CD4-positive, CD25-positive, alpha-beta regulatory T cell (primary cell): ENCODE results near the gene ERICH2. TPM values are rescaled to one million over a fixed set of nuclear protein-coding genes. Genes with fewer than 3 reads are reported as not detected.

Source experiments
- ATAC-seq, 2 donors: fragments of 150-1000 bp; cut with Tn5 transposase; one replicate each; pipeline ENCODE4 v1.10.0; 2021; ENCODE audit warnings: low read depth in 2 of 2, moderate number of reproducible peaks in 2 of 2, moderate library complexity in 1 of 2
- DNase-seq, 3 donors: peaks; one replicate each; pipeline versions ENCODE4 v3.0.0 to v3.0.0-alpha.2; 2012 to 2022; ENCODE audit warnings: mixed read lengths in 1 of 3
- H3K27ac ChIP-seq: one replicate; pipeline ENCODE4 v1.7.0; 2013; ENCODE audit warnings: mild to moderate bottlenecking, low read length; ENCODE audit not compliant: insufficient read depth, poor library complexity, severe bottlenecking
- H3K27me3 ChIP-seq: one replicate; pipeline ENCODE4 v1.7.0; 2013; ENCODE audit warnings: low read length; ENCODE audit not compliant: control insufficient read depth, insufficient read depth
- H3K36me3 ChIP-seq: one replicate; pipeline ENCODE4 v1.7.0; 2013; ENCODE audit warnings: mild to moderate bottlenecking, low read length, moderate library complexity; ENCODE audit not compliant: control insufficient read depth, insufficient read depth
- H3K4me1 ChIP-seq: 2 replicates; pipeline ENCODE4 v1.7.0; 2013; ENCODE audit warnings: mild to moderate bottlenecking, low read length; ENCODE audit not compliant: insufficient read depth, control insufficient read depth, poor library complexity, severe bottlenecking
- H3K4me3 ChIP-seq: one replicate; pipeline ENCODE4 v1.7.0; 2013; ENCODE audit warnings: low read depth, mild to moderate bottlenecking, low read length, moderate library complexity
- H3K9me3 ChIP-seq, 2 experiments: 1 replicate in 1 of 2; 2 replicates in 1 of 2; pipeline ENCODE4 v1.7.0; 2013; ENCODE audit warnings: low read length in 2 of 2, mild to moderate bottlenecking in 1 of 2, moderate library complexity in 1 of 2; ENCODE audit not compliant: control insufficient read depth in 2 of 2
- H3K27ac Mint-ChIP-seq, 3 donors: one replicate each; pipeline ENCODE4 v1.8.0; 2020 to 2022; ENCODE audit warnings: mild to moderate bottlenecking in 3 of 3, mixed read lengths in 3 of 3, moderate library complexity in 2 of 3
- H3K27me3 Mint-ChIP-seq: one replicate; pipeline ENCODE4 v1.8.0; 2022; ENCODE audit warnings: mild to moderate bottlenecking, mixed read lengths
- H3K36me3 Mint-ChIP-seq: one replicate; pipeline ENCODE4 v1.8.0; 2020; ENCODE audit warnings: mixed read lengths
- H3K4me1 Mint-ChIP-seq, 4 donors: one replicate each; pipeline ENCODE4 v1.8.0; 2020 to 2022; ENCODE audit warnings: mixed read lengths in 4 of 4, mild to moderate bottlenecking in 1 of 4
- H3K4me3 Mint-ChIP-seq, 4 donors: one replicate each; pipeline ENCODE4 v1.8.0; 2020 to 2022; ENCODE audit warnings: mild to moderate bottlenecking in 4 of 4, mixed read lengths in 4 of 4, moderate library complexity in 3 of 4
- H3K9me3 Mint-ChIP-seq, 7 donors: one replicate each; pipeline ENCODE4 v1.8.0; 2020 to 2022; ENCODE audit warnings: mixed read lengths in 7 of 7, mild to moderate bottlenecking in 3 of 7, moderate library complexity in 2 of 7
- polyA plus RNA-seq, 4 donors: library from polyadenylated mRNA; unstranded; fragments of 300-500 nt; fragmentation: Illumina TruSeq; gene quantifications; one replicate each; pipeline ENCODE4 v1.2.3, GENCODE V29; 2021
- total RNA-seq: library from RNA; stranded (reverse); gene quantifications from one replicate; pipeline ENCODE4 v1.2.3, GENCODE V29; 2022

Gene ERICH2
- total and polyA plus RNA-seq, 5 donors from 2014 or later = not detected

DNA sequence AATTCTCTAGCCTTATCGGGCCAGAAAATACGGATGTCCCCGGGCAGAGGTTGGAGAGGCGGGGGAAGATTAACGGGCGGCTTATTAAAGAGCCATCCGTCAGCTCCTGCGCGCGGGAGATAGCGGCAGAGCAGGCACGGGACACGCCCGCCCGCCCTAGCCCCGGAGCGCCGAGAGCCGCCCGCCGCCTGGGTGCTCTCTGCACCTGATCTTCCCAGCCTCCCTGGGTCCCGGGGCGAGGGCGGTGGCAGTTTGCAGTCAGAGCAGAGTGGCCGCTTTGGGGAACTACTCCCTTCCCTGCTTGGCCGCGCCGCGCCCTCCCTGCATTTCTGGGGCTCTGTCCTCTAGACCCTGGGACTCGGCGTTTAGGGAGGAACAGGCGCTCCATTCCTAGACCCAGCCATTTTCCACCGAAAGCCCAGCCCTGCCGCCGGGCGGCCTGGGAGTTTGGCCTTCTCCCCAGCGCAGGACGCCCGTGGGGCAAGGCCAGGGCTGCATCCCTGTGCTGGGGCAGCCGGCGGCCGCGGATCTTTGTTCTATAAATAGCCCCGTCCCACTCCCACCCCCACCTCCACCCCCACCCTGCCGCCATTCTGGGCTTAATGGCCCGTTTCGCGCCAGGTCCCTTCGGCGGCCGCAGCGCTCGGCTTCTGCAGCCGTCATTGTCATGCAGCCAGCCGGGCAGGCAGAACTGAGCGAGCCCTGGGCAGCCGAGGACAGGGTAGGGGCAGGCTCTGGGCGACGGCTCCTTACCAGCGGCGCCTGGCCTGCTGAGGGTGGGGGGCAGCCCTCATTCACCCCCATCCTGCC, 53.1 kb downstream of the ERICH2 start:
- Histone ChIP-seq H3K27me3 (peaks cover 41% of the 10 kb centered on the region), H3K36me3 (no peaks in the 10 kb centered on the region), H3K9me3 (no peaks in the 10 kb centered on the region), H3K27ac (no peak overlapping the region), H3K4me3 (no peak overlapping the region), H3K4me1 (peaks cover 41% of the 10 kb centered on the region)
- ATAC-seq (no peak), DNase-seq (no peak)
- H3K4me1 Mint-ChIP-seq = peaks cover 12 to 47% (median 18%) of the 10 kb centered on the region in 4 donors
- no peaks in the 10 kb centered on the region for H3K36me3 Mint-ChIP-seq
- H3K27me3 Mint-ChIP-seq = peaks cover 70% of the 10 kb centered on the region
- H3K27ac Mint-ChIP-seq = no peak overlapping the region
- H3K4me3 Mint-ChIP-seq = peak overlapping the region in 3 of 4 donors; percentile 70 to 83 (median 74)
- H3K9me3 Mint-ChIP-seq = peaks cover 0 to 7% (median 0%) of the 10 kb centered on the region in 7 donors

DNA sequence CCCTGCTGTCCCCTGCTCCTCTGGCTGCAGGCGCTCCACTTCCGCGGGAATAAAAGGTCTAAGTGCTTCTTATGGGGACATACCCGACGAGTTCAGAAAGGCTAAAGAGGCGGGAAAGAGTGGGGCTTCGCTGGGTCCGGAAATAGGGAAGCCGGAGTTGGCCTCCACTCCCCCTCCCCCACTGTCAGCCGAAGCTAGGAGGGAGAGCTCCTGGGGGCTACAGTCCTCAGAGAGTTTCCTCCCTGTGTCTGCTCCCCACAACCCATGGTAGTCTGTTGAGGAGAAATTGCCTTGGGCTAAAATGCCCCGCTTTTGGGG, 53.7 kb downstream of the ERICH2 start:
- Mint-ChIP-seq H3K36me3 (no peaks in the 10 kb centered on the region), H3K4me1 (peaks cover 12 to 42% (median 15%) of the 10 kb centered on the region in 4 donors), H3K27me3 (peaks cover 69% of the 10 kb centered on the region), H3K27ac (no peak overlapping the region), H3K9me3 (peaks cover 0 to 8% (median 0%) of the 10 kb centered on the region in 7 donors), H3K4me3 (no peak overlapping the region)
- no peak for DNase-seq
- Histone ChIP-seq H3K36me3 (no peaks in the 10 kb centered on the region), H3K4me3 (no peak overlapping the region), H3K9me3 (no peaks in the 10 kb centered on the region), H3K4me1 (peaks cover 36% of the 10 kb centered on the region), H3K27ac (no peak overlapping the region), H3K27me3 (peaks cover 41% of the 10 kb centered on the region)
- no peak for ATAC-seq

DNA sequence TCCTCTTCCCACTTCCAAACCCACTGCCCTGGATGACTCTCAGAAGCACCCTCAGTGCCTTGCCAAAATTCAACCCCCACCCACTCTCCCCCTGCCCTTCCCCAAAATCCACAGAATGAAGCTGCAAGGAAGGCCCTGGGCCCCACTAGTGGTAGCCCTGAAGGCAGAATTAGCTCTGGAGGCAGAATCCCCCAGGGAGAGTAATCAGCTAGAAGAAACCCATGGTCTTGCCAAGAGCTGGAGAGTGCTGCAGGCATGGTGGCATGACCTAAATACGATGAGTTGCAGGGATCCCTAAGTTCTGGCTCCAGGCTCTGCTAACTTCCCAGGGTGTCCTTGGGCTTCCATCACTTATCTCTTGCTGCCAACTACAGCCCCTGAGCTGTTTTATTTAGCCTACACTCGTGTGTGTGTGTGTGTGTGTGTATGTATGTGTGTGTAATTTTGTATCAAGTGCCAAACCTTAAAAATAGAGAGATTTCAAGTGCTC, 54.4 kb downstream of the ERICH2 start:
- Mint-ChIP-seq H3K4me3 (no peak overlapping the region), H3K9me3 (peaks cover 0 to 8% (median 0%) of the 10 kb centered on the region in 7 donors), H3K27me3 (peaks cover 66% of the 10 kb centered on the region), H3K27ac (no peak overlapping the region), H3K4me1 (peaks cover 12 to 36% (median 15%) of the 10 kb centered on the region in 4 donors), H3K36me3 (no peaks in the 10 kb centered on the region)
- no peaks in the 10 kb centered on the region for H3K9me3 ChIP-seq
- H3K27ac ChIP-seq = no peak overlapping the region
- DNase-seq (no peak), ATAC-seq (no peak)
- H3K27me3 ChIP-seq = peaks cover 35% of the 10 kb centered on the region
- peaks cover 34% of the 10 kb centered on the region for H3K4me1 ChIP-seq
- H3K36me3 ChIP-seq = no peaks in the 10 kb centered on the region
- no peak overlapping the region for H3K4me3 ChIP-seq

DNA sequence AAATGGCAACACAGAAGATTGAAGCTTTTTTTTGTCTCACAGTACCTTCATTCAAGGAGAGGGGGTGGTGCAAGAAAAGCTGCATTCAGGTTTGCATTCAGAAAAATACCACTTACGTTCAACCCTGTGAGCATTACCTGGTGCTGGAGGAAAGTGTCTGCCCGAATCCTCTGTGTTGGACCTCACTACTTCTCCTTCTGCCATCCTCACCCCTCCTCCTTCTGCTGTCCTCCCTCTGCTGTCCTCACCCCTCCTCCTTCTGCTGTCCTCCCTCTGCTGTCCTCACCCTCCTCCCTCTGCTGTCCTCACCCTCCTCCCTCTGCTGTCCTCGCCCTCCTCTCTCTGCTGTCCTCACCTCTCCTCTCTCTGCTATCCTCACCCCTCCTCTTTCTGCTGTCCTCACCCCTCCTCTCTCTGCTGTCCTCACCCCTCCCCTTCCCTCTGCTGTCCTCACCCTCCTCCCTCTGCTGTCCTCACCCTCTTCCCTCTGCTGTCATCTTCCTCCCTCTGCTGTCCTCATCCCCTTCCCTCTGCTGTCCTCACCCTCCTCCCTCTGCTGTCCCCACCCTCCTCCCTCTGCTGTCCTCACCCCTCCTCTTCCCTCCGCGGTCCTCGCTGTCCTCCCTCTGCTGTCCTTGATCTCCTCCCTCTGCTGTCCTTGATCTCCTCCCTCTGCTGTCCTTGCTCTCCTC, 57.8 kb downstream of the ERICH2 start:
- Histone ChIP-seq H3K9me3 (no peaks in the 10 kb centered on the region), H3K4me1 (peaks cover under 1% of the 10 kb centered on the region), H3K36me3 (no peaks in the 10 kb centered on the region), H3K4me3 (no peak overlapping the region), H3K27ac (no peak overlapping the region), H3K27me3 (peaks cover 20% of the 10 kb centered on the region)
- Mint-ChIP-seq H3K4me1 (peaks cover 0 to 5% (median 1%) of the 10 kb centered on the region in 4 donors), H3K36me3 (no peaks in the 10 kb centered on the region), H3K27me3 (peaks cover 51% of the 10 kb centered on the region), H3K4me3 (no peak overlapping the region), H3K9me3 (peaks cover 0 to 4% (median 0%) of the 10 kb centered on the region in 7 donors), H3K27ac (no peak overlapping the region)
- DNase-seq = no peak
- ATAC-seq = no peak

DNA sequence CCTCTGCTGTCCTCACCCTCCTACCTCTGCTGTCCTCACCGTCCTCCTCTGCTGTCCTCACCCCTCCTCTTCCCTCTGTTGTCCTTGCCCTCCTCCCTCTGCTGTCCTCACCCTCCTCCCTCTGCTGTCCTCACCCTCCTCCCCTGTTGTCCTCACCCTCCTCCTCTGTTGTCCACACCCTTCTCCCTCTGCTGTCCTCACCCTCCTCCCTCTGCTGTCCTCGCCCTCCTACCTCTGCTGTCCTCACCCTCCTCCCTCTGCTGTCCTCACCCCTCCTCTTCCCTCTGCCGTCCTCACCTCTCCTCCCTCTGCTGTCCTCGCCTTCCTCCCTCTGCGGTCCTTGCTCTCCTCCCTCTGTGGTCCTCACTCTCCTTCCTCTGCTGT, 58.3 kb downstream of the ERICH2 start:
- H3K36me3 Mint-ChIP-seq = no peaks in the 10 kb centered on the region
- Histone ChIP-seq H3K27me3 (peaks cover 20% of the 10 kb centered on the region), H3K27ac (no peak overlapping the region), H3K4me3 (no peak overlapping the region), H3K4me1 (no peaks in the 10 kb centered on the region), H3K9me3 (no peaks in the 10 kb centered on the region), H3K36me3 (no peaks in the 10 kb centered on the region)
- peaks cover 56% of the 10 kb centered on the region for H3K27me3 Mint-ChIP-seq
- H3K9me3 Mint-ChIP-seq = peaks cover 0 to 4% (median 0%) of the 10 kb centered on the region in 7 donors
- DNase-seq (no peak), ATAC-seq (no peak)
- no peak overlapping the region for H3K4me3 Mint-ChIP-seq
- peak overlapping the region in 1 of 3 donors; percentile 71 for H3K27ac Mint-ChIP-seq
- peaks cover 0 to 2% (median 1%) of the 10 kb centered on the region in 4 donors for H3K4me1 Mint-ChIP-seq

DNA sequence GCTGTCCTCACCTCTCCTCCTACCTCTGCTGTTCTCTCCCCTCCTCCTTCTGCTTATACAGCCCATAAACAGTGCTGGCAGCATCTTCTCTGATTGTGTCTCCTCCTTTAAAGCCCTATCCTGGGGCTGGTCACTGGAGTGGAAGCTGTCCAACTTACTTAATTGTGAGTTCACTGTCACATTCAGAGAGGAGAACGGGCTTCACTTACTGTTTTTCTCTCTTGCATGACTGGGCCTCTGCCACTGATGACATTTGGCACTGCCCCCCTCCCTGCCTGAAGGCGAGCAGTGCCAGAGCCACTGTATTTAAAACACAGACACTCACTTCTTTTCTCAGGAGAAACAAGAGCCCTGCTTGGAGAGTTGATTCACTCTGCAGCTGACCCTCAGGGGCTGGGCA, 58.9 kb downstream of the ERICH2 start:
- Mint-ChIP-seq H3K36me3 (no peaks in the 10 kb centered on the region), H3K27me3 (peaks cover 57% of the 10 kb centered on the region), H3K27ac (no peak overlapping the region), H3K4me1 (peaks cover 0 to 2% (median 0%) of the 10 kb centered on the region in 4 donors), H3K4me3 (no peak overlapping the region), H3K9me3 (peaks cover 0 to 7% (median 0%) of the 10 kb centered on the region in 7 donors)
- DNase-seq (no peak), ATAC-seq (no peak)
- peaks cover 17% of the 10 kb centered on the region for H3K27me3 ChIP-seq
- H3K27ac ChIP-seq = no peak overlapping the region
- H3K36me3 ChIP-seq = no peaks in the 10 kb centered on the region
- no peak overlapping the region for H3K4me3 ChIP-seq
- H3K9me3 ChIP-seq = no peaks in the 10 kb centered on the region
- no peaks in the 10 kb centered on the region for H3K4me1 ChIP-seq

DNA sequence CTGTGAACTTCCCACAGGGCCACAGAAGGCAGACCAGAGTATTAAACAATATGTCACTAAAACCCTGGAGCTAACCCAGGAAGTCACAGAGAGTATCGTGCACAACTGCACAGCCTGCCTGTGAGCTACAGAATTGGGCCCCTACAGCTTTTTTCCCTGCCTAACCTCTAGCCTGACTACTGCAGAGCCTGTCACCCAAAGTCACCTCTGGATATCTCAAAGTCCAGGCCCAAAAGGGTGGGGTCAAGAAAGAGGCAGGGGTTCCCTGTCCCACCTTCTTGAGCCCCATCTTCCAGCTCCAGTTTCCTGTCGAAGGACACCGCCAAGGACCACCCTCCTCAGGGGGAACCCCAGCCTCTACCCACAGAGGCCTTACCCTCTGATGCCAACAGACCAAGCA, 60.0 kb downstream of the ERICH2 start:
- Histone ChIP-seq H3K4me1 (no peaks in the 10 kb centered on the region), H3K4me3 (no peak overlapping the region), H3K27ac (no peak overlapping the region), H3K9me3 (no peaks in the 10 kb centered on the region), H3K27me3 (peaks cover 11% of the 10 kb centered on the region), H3K36me3 (no peaks in the 10 kb centered on the region)
- no peak overlapping the region for H3K27ac Mint-ChIP-seq
- no peak overlapping the region for H3K4me3 Mint-ChIP-seq
- ATAC-seq (no peak), DNase-seq (no peak)
- H3K9me3 Mint-ChIP-seq = peaks cover 0 to 7% (median 0%) of the 10 kb centered on the region in 7 donors
- no peaks in the 10 kb centered on the region for H3K4me1 Mint-ChIP-seq
- peaks cover 51% of the 10 kb centered on the region for H3K27me3 Mint-ChIP-seq
- no peaks in the 10 kb centered on the region for H3K36me3 Mint-ChIP-seq
